Panc1 (cell line): Measurements from ENCODE around the gene RPAP3. TPM values are rescaled to one million over a fixed set of nuclear protein-coding genes. Genes with fewer than 3 reads are reported as not detected.

Experiments
- ATAC-seq: fragments of 200-7000 bp; cut with Tn5 transposase; 2 replicates; pipeline ENCODE4 v1.9.1; 2020; ENCODE audit warnings: mild to moderate bottlenecking, moderate library complexity
- BruUV-seq: library from RNA; stranded (reverse); fragments of 400-500 nt; replicated peaks from 2 replicates; lab custom pipeline; 2021; lab: Mats Ljungman, UMichigan
- CTCF ChIA-PET: fragments of 300-600 bp; sonication (Branson Sonifier 250); formaldehyde crosslinking; loops from one replicate; lab custom pipeline; 2022; ENCODE audit warnings: antibody characterized with exemption; lab: Charles Lee
- POLR2A ChIA-PET: fragments of 300-600 bp; sonication (Branson Sonifier 250); formaldehyde crosslinking; loops from one replicate; lab custom pipeline; 2022; ENCODE audit warnings: antibody characterized with exemption; lab: Charles Lee
- DNase-seq: peaks from one replicate; pipeline ENCODE4 v3.0.0-alpha.2; 2010; ENCODE audit warnings: low read depth, low spot score
- H3K27ac ChIP-seq: 2 replicates; pipeline ENCODE4 v1.5.1; 2011; ENCODE audit warnings: mild to moderate bottlenecking, low read length, inconsistent platforms
- H3K27me3 ChIP-seq: fragments of 200-500 bp; sonication (Bioruptor generic); 2 replicates; pipeline ENCODE4 v1.6.0; 2014; ENCODE audit warnings: low read length, inconsistent platforms; ENCODE audit not compliant: control insufficient read depth, insufficient read depth
- H3K36me3 ChIP-seq: fragments of 200-500 bp; sonication (Bioruptor generic); 2 replicates; pipeline ENCODE4 v1.5.1; 2014; ENCODE audit warnings: inconsistent platforms, mild to moderate bottlenecking, low read length, moderate library complexity; ENCODE audit not compliant: control insufficient read depth, insufficient read depth
- H3K4me1 ChIP-seq: 2 replicates; pipeline ENCODE4 v1.5.1; 2011; ENCODE audit warnings: inconsistent platforms, mild to moderate bottlenecking, low read length, moderate library complexity; ENCODE audit not compliant: control insufficient read depth, insufficient read depth
- H3K4me3 ChIP-seq, 2 experiments: 2 replicates each; pipeline ENCODE4 v1.5.1; 2011 to 2012; ENCODE audit warnings: low read depth in 2 of 2, low read length in 2 of 2, mild to moderate bottlenecking in 2 of 2, inconsistent platforms in 1 of 2, moderate library complexity in 1 of 2
- H3K9me3 ChIP-seq: fragments of 200-500 bp; sonication (Bioruptor generic); 2 replicates; pipeline ENCODE4 v1.5.1; 2014; ENCODE audit warnings: low read depth, mild to moderate bottlenecking, inconsistent platforms, low read length, moderate library complexity; ENCODE audit not compliant: control insufficient read depth, insufficient read depth
- POLR2AphosphoS5 ChIP-seq: IDR thresholded peaks from 2 replicates; pipeline ENCODE4 v1.6.1; 2012; ENCODE audit warnings: mild to moderate bottlenecking, low read depth, low read length, moderate library complexity
- SIN3A ChIP-seq: IDR thresholded peaks from 2 replicates; pipeline ENCODE4 v1.6.1; 2012; ENCODE audit warnings: low read depth, mild to moderate bottlenecking, low read length, moderate library complexity, borderline replicate concordance; ENCODE audit not compliant: insufficient read depth
- TCF7L2 ChIP-seq: IDR thresholded peaks from 2 replicates; pipeline ENCODE4 v1.6.1; 2011; ENCODE audit warnings: mild to moderate bottlenecking, low read depth, low read length, inconsistent platforms
- in situ Hi-C: cut with HindIII; loops from 2 replicates; pipeline ENCODE4 v1.10.0; 2016; ENCODE audit warnings: low sequenced_read_pairs, low pct_unique_long_range_greater_than_20kb
- intact Hi-C: fragments of 100-400 bp; cut with micrococcal nuclease; formaldehyde crosslinking; loops from one replicate; pipeline ENCODE4 v1.10.0; 2022; ENCODE audit not compliant: unreplicated experiment
- total RNA-seq: library from RNA; stranded (reverse); gene quantifications from one replicate; pipeline ENCODE4 v1.2.1, GENCODE V29; 2021; ENCODE audit not compliant: unreplicated experiment
- TF ChIP-seq, protein P1 (sequence below), 2 experiments: IDR thresholded peaks; 2 replicates each; pipeline ENCODE4 v1.6.1; 2011 to 2012; ENCODE audit warnings: low read depth in 2 of 2, control low read depth in 1 of 2, low read length in 1 of 2, mild to moderate bottlenecking in 1 of 2, moderate library complexity in 1 of 2; ENCODE audit not compliant: insufficient read depth in 1 of 2
- TF ChIP-seq, protein P2 (sequence below): fragments of 450-650 bp; IDR thresholded peaks from 2 replicates; pipeline ENCODE4 v1.5.1; 2017; ENCODE audit warnings: mild to moderate bottlenecking

Gene RPAP3
- total RNA-seq, 1 experiment from 2014 or later, result 47.3 TPM

DNA sequence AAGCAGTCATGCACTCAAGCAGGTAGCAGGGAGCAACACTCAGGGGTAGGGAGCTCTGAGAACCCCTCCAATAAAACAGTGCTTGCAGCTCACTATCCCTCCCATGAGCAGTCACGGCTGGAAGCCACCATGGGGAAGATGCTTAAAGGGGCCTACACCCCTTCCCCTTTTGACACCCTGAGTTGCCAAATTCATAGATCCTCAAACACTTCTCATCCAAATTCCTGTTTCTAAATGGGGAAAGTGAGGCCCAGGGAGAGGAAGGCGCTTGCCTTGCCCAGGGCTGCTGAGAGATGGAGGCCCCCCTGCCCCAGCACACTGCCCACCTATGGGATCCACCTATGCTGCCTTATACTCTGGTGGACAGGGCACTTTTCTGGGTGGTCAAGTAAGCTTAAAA is 26.7 kb upstream of the RPAP3 start:
- TF ChIP-seq, protein P1, sequence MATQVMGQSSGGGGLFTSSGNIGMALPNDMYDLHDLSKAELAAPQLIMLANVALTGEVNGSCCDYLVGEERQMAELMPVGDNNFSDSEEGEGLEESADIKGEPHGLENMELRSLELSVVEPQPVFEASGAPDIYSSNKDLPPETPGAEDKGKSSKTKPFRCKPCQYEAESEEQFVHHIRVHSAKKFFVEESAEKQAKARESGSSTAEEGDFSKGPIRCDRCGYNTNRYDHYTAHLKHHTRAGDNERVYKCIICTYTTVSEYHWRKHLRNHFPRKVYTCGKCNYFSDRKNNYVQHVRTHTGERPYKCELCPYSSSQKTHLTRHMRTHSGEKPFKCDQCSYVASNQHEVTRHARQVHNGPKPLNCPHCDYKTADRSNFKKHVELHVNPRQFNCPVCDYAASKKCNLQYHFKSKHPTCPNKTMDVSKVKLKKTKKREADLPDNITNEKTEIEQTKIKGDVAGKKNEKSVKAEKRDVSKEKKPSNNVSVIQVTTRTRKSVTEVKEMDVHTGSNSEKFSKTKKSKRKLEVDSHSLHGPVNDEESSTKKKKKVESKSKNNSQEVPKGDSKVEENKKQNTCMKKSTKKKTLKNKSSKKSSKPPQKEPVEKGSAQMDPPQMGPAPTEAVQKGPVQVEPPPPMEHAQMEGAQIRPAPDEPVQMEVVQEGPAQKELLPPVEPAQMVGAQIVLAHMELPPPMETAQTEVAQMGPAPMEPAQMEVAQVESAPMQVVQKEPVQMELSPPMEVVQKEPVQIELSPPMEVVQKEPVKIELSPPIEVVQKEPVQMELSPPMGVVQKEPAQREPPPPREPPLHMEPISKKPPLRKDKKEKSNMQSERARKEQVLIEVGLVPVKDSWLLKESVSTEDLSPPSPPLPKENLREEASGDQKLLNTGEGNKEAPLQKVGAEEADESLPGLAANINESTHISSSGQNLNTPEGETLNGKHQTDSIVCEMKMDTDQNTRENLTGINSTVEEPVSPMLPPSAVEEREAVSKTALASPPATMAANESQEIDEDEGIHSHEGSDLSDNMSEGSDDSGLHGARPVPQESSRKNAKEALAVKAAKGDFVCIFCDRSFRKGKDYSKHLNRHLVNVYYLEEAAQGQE (IDR thresholded peaks at IDR 0.05; ENCODE audit: insufficient read depth in 1 of 2, low read depth in 2 of 2, low read length in 1 of 2), result no peak
- no peak for TF ChIP-seq SIN3A
- no peak for TF ChIP-seq TCF7L2
- no peak for TF ChIP-seq POLR2AphosphoS5
- TF ChIP-seq, protein P2, sequence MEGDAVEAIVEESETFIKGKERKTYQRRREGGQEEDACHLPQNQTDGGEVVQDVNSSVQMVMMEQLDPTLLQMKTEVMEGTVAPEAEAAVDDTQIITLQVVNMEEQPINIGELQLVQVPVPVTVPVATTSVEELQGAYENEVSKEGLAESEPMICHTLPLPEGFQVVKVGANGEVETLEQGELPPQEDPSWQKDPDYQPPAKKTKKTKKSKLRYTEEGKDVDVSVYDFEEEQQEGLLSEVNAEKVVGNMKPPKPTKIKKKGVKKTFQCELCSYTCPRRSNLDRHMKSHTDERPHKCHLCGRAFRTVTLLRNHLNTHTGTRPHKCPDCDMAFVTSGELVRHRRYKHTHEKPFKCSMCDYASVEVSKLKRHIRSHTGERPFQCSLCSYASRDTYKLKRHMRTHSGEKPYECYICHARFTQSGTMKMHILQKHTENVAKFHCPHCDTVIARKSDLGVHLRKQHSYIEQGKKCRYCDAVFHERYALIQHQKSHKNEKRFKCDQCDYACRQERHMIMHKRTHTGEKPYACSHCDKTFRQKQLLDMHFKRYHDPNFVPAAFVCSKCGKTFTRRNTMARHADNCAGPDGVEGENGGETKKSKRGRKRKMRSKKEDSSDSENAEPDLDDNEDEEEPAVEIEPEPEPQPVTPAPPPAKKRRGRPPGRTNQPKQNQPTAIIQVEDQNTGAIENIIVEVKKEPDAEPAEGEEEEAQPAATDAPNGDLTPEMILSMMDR, result no peak
- in situ Hi-C loops (no loop called here), intact Hi-C loops (no loop called here)
- no peak for ATAC-seq
- H3K36me3 ChIP-seq, result no peaks in the 10 kb centered on the region
- POLR2A ChIA-PET, result no interaction called here
- no peaks in the 10 kb centered on the region for H3K27me3 ChIP-seq
- no peaks in the 10 kb centered on the region for H3K4me1 ChIP-seq
- DNase-seq, result no peak
- no peak overlapping the region for H3K27ac ChIP-seq
- no peaks in the 10 kb centered on the region for H3K9me3 ChIP-seq
- H3K4me3 ChIP-seq, result no peak overlapping the region
- no TSS peak for BruUV-seq
- CTCF ChIA-PET, result no interaction called here

DNA sequence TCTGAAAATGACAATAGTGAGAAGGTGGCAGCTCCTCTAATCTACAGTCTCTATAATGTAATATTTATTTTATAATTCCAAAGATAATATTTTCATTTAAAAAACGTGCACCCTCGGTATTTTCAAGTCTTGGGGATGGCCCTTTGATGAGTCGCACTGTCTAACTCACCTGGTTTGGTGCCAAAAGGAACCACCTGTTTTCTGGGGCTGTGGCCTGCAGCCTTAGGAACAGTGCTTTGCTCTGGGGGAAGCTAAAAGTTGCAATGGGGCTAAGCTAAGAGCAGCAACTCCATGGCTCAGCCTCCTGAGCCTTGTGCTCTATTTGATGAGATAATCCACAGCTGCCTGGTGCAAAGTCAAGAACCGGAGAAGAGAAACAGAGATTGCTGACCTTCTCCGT is 25.9 kb upstream of the RPAP3 start:
- BruUV-seq, result no TSS peak
- in situ Hi-C loops (no loop called here), intact Hi-C loops (no loop called here)
- Histone ChIP-seq H3K4me3 (no peak overlapping the region), H3K27me3 (no peaks in the 10 kb centered on the region), H3K9me3 (no peaks in the 10 kb centered on the region), H3K27ac (no peak overlapping the region), H3K36me3 (no peaks in the 10 kb centered on the region), H3K4me1 (no peaks in the 10 kb centered on the region)
- ChIA-PET POLR2A (no interaction called here), CTCF (no interaction called here)
- ATAC-seq (no peak), DNase-seq (no peak)
- no peak for TF ChIP-seq SIN3A
- TF ChIP-seq, protein P1 (IDR thresholded peaks at IDR 0.05; ENCODE audit: insufficient read depth in 1 of 2, low read depth in 2 of 2, low read length in 1 of 2), result no peak
- no peak for TF ChIP-seq POLR2AphosphoS5
- TF ChIP-seq TCF7L2, result no peak
- TF ChIP-seq, protein P2, result no peak
